ENCODE measurements around the gene TMEM74B.
"Not testable (repeated sequence)": the region's sequence is repeated elsewhere in the genome, so short reads cannot be mapped to it uniquely, and the experiment has no call there.

TMEM74B gene

GRCh38 chr20:1184638-1185315, at the start of gene TMEM74B:
TSS of gene TMEM74B (minus strand) at chr20:1184981. CDS start at chr20:1183801, 1,180 bp downstream.
- no peak for DNase-seq

- DNase-seq, result no peak
Measured at GRCh38 chr20:1232286-1233111, 47.7 kb upstream of the TMEM74B start.

GRCh38 chr20:1229541-1229940, 44.8 kb upstream of the TMEM74B start:
- DNase-seq, result no peak

DNA sequence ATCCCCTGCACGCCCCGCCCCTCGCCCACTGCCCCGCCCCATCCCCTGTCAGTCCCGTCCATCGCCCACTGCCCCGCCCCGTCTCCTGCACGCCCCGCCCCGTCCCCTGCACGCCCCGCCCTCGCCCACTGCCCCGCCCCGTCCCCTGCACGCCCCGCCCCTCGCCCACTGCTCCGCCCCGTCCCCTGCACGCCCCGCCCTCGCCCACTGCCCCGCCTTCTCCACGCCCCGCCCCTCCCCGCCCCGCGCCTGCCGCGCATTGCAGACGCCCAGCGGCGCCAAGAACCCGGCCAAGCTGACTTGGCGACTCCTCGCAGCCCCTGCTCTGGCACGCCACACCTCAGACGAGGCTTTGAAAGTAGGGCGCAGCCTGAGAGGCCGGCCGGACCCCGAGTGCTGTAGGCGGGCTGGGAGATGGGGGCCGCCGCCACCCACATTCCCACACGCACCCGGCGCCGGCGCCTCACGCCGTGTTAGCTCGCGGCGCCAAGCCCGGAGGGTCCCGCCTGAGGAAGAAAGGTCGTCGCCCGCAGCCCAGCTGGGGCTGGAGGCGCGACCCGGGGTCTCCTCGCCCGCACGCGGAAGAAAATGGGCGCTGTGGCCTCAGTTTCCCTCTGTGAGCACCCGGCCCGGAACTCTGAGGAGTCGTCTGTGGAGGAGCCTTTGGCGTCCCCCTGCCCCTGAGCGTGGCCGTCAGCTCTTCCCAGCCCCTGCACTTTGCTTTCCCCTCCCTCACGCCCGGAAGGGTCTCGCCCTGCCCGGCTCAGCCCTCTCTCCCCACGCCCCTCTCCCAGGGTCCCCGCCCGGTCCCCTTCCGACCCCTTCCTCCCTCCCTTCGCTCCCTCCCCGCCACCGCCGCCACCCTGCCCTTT, 41.2 kb upstream of the TMEM74B start, which contains the start of gene RAD21L1:
Gene RAD21L1 (plus strand): TSS at position 262 of the 872 bp plus-strand sequence. CDS start 2,410 bp downstream, outside the sequence.
- peak; percentile 84 for DNase-seq

GRCh38 chr20:1225263-1225782, 40.5 kb upstream of the TMEM74B start:
- no peak for DNase-seq

DNA sequence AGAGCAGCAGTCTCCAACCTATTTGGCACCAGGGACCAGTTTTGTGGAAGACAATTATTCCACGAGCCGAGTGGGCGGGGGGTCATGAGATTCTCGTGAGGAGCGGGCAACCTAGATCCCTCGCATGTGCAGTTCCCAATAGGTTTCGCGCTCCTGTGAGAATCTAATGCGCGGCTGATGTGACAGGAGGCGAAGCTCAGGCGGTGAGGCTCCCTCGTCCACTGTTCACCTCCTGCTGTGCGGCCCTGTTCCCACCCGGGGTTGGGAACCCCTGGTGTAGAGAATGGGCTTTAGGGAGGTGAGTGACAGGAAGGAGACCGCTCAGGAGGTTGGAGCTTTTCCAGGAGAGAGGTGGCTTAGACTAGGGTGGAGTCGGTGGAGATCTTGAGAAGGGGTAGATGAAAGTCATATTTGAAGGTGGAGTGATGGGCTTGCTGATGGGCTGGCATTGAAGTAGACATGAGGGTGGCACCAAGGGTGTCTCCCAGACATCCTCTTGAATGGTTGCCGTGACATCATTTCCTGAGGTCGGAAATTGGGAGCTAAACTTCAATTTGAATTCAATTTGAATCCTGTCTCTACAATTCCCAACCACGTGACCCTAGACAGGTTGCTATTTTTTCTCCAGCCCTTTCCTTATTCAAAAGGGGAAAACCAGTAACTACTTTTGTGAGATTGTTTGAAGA, 39.6 kb upstream of the TMEM74B start:
- DNase-seq, result no peak

GRCh38 chr20:1222750-1223149, 38.0 kb upstream of the TMEM74B start:
- not testable (repeated sequence) for DNase-seq

DNA sequence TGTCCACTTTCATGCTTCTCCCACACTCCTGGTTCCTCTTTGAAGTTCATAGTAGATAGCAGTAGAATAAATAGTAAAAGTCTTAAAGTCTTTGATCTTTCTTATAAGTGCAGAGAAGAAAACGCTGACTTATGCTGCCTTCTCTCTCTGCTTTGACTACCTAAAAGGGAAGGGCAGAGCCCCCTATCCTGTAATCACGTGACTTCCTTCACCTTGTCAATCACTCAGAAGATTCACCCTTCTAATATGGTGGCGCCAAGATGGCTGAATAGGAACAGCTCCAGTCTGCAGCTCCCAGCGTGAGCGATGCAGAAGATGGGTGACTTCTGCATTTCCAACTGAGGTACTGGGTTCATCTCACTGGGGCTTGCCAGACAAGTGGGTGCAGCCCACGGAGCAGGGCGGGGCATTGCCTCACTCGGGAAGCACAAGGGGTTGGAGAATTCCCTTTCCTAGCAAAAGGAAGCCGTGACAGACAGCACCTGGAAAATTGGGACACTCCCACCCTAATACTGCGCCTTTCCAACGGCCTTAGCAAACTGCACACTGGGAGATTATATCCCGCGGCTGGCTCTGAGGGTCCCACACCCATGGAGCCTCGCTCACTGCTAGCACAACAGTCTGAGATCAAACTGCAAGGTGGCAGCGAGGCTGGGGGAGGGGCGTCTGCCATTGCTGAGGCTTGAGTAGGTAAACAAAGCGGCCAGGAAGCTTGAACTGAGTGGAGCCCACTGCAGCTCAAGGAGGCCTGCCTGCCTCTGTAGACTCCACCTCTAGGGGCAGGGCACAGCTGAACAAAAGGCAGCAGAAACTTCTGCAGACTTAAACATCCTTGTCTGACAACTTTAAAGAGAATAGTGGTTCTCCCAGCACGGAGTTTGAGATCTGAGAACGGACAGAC, 32.0 kb upstream of the TMEM74B start:
- not testable (repeated sequence) for DNase-seq

- DNase-seq, result peak; percentile 62
Measured at GRCh38 chr20:1215386-1216170, 30.8 kb upstream of the TMEM74B start.

GRCh38 chr20:1214838-1215261, 30.1 kb upstream of the TMEM74B start:
- DNase-seq, result no peak

GRCh38 chr20:1212607-1213396, 28.0 kb upstream of the TMEM74B start:
- DNase-seq, result peak; percentile 55

GRCh38 chr20:1212023-1212422, 27.2 kb upstream of the TMEM74B start:
- no peak for DNase-seq

GRCh38 chr20:1210501-1210900, 25.7 kb upstream of the TMEM74B start:
- DNase-seq, result no peak

DNA sequence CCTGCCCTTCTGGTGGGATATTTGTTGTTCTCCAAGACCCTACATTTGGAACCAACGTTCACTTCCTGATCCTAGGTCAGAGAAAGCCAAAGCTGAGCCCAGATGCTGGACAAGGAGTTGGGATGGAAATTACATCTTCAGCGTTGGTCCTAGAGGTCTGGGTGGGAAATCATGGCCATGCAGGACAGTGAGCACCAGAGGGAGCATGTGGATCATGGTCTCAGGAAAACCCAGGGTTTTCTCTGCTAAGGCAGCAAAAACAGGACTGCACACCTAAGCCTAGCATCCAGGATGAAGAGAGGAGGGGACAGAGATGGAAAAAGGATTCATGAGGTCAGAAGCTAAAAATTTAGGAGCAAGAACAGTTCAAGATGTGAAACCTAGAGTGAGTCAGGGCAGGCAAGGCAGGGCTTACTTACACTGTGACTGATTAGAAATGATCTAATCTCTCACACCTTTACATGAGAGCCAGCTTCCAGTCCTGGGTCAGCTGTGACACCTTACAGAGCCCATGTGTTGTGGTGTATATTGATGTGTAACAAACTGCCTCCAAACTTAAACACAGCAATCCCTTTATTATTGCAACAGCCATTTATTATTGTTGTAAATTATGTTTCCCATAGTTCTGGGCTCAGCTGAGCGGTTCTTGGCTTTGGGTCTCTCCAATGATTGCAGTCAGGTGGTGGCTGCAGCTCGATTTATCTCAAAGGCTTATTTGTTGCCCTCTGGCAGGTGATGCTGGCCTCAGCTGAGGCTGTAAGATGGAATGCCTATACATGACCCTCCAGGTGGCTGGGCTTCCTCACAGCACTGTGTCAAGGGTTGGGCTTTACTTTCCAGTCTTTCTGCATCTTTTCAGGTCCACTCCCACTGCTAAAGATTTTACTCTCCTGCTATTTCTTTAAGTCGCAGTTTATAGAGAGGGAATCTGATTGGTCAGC, 24.9 kb upstream of the TMEM74B start:
- DNase-seq, result no peak

- no peak for DNase-seq
Measured at GRCh38 chr20:1207293-1207878, 22.6 kb upstream of the TMEM74B start.

DNA sequence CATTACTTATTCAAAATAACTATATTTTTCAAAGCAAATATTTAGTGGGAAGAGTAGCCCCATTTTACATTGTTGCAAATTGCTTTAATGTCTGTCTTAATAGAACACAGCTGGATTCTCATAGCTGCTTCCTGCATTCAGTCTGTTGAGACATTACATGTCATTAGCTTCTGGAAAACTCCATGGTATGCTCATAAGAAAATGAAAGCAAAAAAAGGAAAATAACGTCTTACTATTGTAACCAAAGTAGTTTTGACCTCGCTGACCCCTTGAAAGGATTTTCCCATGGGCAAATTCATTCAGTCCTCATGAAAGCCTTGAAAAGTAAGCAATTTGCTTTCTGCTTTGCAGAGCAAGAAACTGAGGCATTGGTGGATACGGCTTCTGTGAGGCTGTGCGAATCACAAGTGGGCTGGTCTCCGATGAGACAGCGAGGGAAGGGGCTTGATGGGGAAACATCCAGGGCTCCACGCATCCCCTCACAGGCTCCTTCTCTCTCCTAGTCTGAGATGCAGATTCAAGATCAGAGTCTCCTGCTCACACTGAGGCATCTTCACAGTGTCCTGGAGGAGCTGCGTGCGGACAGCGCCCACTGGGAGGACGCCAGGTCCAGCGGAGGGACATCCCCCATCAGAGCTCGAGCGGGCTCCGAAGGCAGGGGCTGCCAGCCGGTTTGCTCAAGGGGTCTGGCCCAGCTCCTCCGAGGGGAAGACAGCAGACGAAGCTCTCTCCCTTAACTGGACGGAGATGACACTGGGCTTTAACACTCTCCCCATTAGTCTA, 21.8 kb upstream of the TMEM74B start:
- no peak for DNase-seq

DNA sequence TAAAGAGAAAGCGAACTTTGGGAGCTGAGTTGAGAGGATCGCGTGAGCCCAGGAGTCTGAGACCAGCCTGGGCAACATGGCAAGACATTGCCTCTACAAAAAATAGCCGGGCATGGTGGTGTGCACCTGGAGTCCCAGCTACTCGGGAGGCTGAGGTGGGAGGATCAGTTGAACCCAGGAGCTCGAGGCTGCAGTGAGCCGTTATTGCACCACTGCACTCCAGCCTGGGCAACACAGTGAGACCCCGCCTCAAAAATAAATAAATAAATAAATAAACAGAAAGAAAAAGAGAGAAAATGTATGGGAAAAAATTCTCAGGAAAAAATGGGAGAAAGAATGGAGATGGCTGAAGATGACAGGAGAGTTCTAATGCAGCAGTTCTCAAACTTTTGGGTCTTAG, 21.0 kb upstream of the TMEM74B start:
- no peak for DNase-seq

Data from stimulated activated naive CD4-positive, alpha-beta T cell treated with Interleukin-2 at 50 U/mL for 16 hours (primary cell).